Ovary (tissue), 9 donors: ENCODE measurements around the gene AGO3. TPM values are rescaled to one million over a fixed set of nuclear protein-coding genes. Genes with fewer than 3 reads are reported as not detected.

Source experiments
- DNase-seq, 5 donors: peaks; one replicate each; pipeline ENCODE4 v3.0.0-alpha.2; 2019 to 2020
- H3K27ac ChIP-seq, 2 donors: fragments of 200-600 bp; one replicate each; pipeline versions ENCODE4 v1.5.1 to v1.8.0; 2019 to 2022
- H3K27me3 ChIP-seq: fragments of 200-600 bp; one replicate; pipeline ENCODE4 v1.8.0; 2022
- H3K36me3 ChIP-seq: fragments of 200-600 bp; sonication (generic); one replicate; pipeline ENCODE4 v1.5.1; 2019
- H3K4me1 ChIP-seq: one replicate; pipeline ENCODE4 v1.8.1; 2013; ENCODE audit warnings: mild to moderate bottlenecking, moderate library complexity; ENCODE audit not compliant: insufficient read depth
- H3K4me3 ChIP-seq: fragments of 200-600 bp; sonication (generic); one replicate; pipeline ENCODE4 v1.5.1; 2017
- H3K9me3 ChIP-seq, 2 donors: fragments of 200-600 bp in 1 of 2; sonication (generic) in 1 of 2; one replicate each; pipeline versions ENCODE4 v1.5.1 to v1.8.1; 2013 to 2019; ENCODE audit warnings: mild to moderate bottlenecking in 1 of 2, moderate library complexity in 1 of 2
- EP300 ChIP-seq: sonication (generic); formaldehyde crosslinking; IDR thresholded peaks from one replicate; pipeline ENCODE4 v1.6.1; 2017; ENCODE audit warnings: antibody characterized with exemption
- POLR2A ChIP-seq: fragments of 450-650 bp; IDR thresholded peaks from one replicate; pipeline ENCODE4 v1.6.1; 2017; ENCODE audit warnings: antibody characterized with exemption, mild to moderate bottlenecking, moderate library complexity
- WGBS, 3 donors: extraction: QIAGEN DNeasy Blood & Tissue Kit in 1 of 3; methylation state at CpG; one replicate each; pipeline versions ENCODE4 v1.1.5 to v1.1.7; 2013 to 2017; 5-methylcytosine and 5-hydroxymethylcytosine counted together
- intact Hi-C, 4 donors: fragments of 100-400 bp; cut with DNase I; formaldehyde crosslinking; loops; one replicate each; pipeline versions ENCODE4 v1.11.0 to v1.15.1; 2022 to 2023
- polyA plus RNA-seq, 2 donors: library from polyadenylated mRNA; stranded (reverse); fragments of 200-250 nt in 1 of 2; fragments of 350-450 nt in 1 of 2; fragmentation: Illumina TruSeq in 1 of 2; extraction: RNeasy Lipid Tissue Mini Kit (QIAGEN cat#74804) in 1 of 2; gene quantifications; one replicate each; pipeline ENCODE4 v1.2.3, GENCODE V29; 2013 to 2014
- total RNA-seq, 7 donors: library from RNA; depleted of rRNA in 2 of 7; stranded (reverse); fragments of >200 nt in 2 of 7; fragmentation: NEBNext Ultra II Directional in 3 of 7; extraction: Animal tissue kit (Norgen Biotek cat#: 25700) in 3 of 7; gene quantifications; one replicate each; pipeline versions ENCODE4 v1.1.0 to v1.2.4, GENCODE V29; 2016 to 2023
- TF ChIP-seq, protein P1 (sequence below), 3 donors: fragments of 450-650 bp in 2 of 3; fragments of 200-600 bp in 1 of 3; IDR thresholded peaks; one replicate each; pipeline versions ENCODE4 v1.5.1 to v1.8.0; 2016 to 2022; ENCODE audit warnings: antibody characterized with exemption in 3 of 3, mild to moderate bottlenecking in 1 of 3
- donor health status: DM: no; HTN: no; CAD: no; lungs with moderate emphysema.
- donor health status: DM: no; HTN: no; CAD: no.
- donor health status: Bipolar disorder and iron deficiency.
- donor health status: DM: yes; HTN: yes; CAD: no.
- donor health status: DM: no; HTN: no; CAD: no.
- donor health status: DM: yes; HTN: yes; CAD: no.

AGO3 gene
- total and polyA plus RNA-seq, 9 donors, result 3.8 to 44.1 (median 30.7) TPM

DNA sequence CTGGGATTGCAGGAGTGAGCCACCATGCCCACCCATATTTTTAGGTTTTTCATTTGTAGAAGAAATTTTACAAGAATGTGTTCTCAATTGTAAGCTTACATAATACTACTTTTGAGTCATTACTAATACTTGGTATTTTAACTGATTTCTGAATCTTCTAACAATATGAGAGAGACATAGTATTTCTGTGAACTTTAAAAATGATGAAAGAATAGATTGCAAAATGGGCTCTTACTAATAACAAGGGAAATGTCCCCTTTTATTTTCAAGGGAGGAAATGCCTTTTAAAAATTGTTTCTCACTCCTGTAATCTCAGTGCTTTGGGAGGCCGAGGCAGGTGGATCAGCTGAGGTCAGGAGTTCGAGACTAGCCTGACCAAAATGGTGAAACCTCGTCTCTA is 5.9 kb downstream of the AGO3 start:
- DNase-seq, result no peak
- Histone ChIP-seq H3K27me3 (no peaks in the 10 kb centered on the region), H3K36me3 (no peaks in the 10 kb centered on the region), H3K4me3 (no peak overlapping the region), H3K4me1 (peaks cover 2% of the 10 kb centered on the region), H3K27ac (no peak overlapping the region), H3K9me3 (no peaks in the 10 kb centered on the region)
- intact Hi-C loops, result no loop called here
- TF ChIP-seq POLR2A (no peak), EP300 (no peak)
- TF ChIP-seq, protein P1, sequence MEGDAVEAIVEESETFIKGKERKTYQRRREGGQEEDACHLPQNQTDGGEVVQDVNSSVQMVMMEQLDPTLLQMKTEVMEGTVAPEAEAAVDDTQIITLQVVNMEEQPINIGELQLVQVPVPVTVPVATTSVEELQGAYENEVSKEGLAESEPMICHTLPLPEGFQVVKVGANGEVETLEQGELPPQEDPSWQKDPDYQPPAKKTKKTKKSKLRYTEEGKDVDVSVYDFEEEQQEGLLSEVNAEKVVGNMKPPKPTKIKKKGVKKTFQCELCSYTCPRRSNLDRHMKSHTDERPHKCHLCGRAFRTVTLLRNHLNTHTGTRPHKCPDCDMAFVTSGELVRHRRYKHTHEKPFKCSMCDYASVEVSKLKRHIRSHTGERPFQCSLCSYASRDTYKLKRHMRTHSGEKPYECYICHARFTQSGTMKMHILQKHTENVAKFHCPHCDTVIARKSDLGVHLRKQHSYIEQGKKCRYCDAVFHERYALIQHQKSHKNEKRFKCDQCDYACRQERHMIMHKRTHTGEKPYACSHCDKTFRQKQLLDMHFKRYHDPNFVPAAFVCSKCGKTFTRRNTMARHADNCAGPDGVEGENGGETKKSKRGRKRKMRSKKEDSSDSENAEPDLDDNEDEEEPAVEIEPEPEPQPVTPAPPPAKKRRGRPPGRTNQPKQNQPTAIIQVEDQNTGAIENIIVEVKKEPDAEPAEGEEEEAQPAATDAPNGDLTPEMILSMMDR (IDR thresholded peaks at IDR 0.05), result no peak
- WGBS, 3 donors, result 94 to 99% (median 95%) methylated on average over 3 of the region's 3 CpGs

DNA sequence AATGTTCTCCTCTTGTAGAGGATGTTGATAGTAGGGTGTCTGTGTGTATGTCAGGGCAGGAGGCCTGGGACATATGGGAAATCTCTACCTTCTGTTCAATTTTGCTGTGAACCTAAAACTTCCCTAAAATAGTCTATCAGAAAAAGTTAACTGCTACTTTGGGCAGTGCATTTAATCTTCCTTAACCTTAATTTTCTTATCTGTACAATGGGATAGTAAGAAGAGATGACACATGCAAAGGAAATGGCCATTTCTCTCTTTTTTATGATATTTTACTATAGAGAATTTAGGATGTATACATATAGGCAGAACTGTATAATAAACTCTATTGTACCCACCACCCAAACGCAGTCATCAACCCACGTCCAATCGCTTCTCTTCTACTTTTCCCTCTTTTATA is 8.6 kb downstream of the AGO3 start:
- intact Hi-C loops, result no loop called here
- Histone ChIP-seq H3K27ac (no peak overlapping the region), H3K4me3 (no peak overlapping the region), H3K36me3 (no peaks in the 10 kb centered on the region), H3K4me1 (peaks cover 5% of the 10 kb centered on the region), H3K9me3 (no peaks in the 10 kb centered on the region), H3K27me3 (no peaks in the 10 kb centered on the region)
- 94 to 99% (median 97%) methylated on average over 3 of the region's 3 CpGs for WGBS, 3 donors
- DNase-seq, result no peak
- TF ChIP-seq EP300 (no peak), POLR2A (no peak)
- TF ChIP-seq, protein P1 (IDR thresholded peaks at IDR 0.05), result no peak

DNA sequence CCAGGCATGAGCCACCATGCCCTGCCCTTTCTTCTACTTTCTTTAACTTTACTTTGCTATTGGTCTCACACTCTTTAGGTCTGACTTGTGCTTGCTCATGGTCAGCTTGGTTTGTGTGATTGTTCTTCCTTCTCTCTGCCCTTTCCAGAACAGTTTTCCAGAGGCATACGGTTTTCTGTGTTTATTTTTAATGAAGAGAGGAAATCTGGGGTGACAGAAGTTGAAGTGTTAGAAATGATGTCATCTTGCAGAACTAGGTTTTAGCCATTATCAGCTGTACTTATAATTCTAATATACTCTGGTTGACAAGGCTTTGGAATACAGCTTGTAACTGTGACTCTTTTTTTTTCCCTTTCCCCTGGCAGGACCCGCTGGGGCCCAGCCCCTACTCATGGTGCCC is 14.4 kb downstream of the AGO3 start:
- no peak for DNase-seq
- 52 to 62% (median 55%) methylated on average over 2 of the region's 2 CpGs for WGBS, 3 donors
- Histone ChIP-seq H3K9me3 (no peaks in the 10 kb centered on the region), H3K27ac (no peak overlapping the region), H3K27me3 (no peaks in the 10 kb centered on the region), H3K4me1 (peaks cover 7% of the 10 kb centered on the region), H3K4me3 (no peak overlapping the region), H3K36me3 (no peaks in the 10 kb centered on the region)
- TF ChIP-seq, protein P1 (IDR thresholded peaks at IDR 0.05), result no peak
- TF ChIP-seq POLR2A, result no peak
- no peak for TF ChIP-seq EP300
- intact Hi-C loops, result no loop called here

DNA sequence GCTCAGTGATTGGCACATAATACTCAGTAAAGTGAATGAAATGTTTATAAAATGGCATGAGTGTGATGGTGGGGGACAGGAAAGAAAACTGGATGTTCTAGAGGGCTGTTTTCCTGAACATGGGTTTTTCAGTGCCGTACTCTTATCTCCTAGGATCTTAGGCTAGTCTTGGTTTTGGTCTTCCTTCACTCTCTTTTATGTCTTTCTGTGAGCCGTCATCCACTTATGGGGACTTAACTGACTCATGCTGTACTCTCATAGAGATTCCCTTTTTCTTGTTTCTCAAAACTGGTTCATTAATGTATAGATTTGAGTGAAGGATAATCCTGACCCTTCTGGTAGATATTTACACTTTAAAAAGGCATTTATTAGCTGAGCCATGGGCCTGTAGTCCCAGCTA is 16.6 kb downstream of the AGO3 start:
- Histone ChIP-seq H3K4me3 (no peak overlapping the region), H3K9me3 (no peaks in the 10 kb centered on the region), H3K4me1 (peaks cover 5% of the 10 kb centered on the region), H3K36me3 (no peaks in the 10 kb centered on the region), H3K27ac (no peak overlapping the region), H3K27me3 (no peaks in the 10 kb centered on the region)
- no peak for DNase-seq
- intact Hi-C loops, result no loop called here
- TF ChIP-seq POLR2A, result no peak
- TF ChIP-seq EP300, result no peak
- TF ChIP-seq, protein P1 (IDR thresholded peaks at IDR 0.05), result no peak
- 88 to 96% (median 95%) methylated on average over 2 of the region's 2 CpGs for WGBS, 3 donors

DNA sequence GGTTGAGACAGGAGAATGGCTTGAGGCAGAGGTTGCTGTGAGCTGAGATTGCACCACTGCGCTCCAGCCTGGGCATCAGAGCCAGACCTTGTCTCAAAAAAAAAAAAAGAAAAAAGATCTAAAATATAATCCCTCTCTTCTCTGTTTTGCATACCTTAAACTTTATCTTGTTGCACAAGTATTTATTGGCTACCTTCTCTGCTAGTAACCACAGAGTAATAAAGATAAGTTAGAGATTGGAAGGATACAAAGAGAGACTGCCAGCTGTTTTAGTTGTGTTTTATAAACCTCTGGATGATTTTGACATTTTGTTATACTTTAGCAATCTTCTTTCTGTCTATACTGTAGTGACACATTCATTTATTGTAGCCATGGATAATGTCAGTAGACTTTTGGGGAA is 27.7 kb downstream of the AGO3 start:
- 18 to 74% (median 36%) methylated on average over 1 of the region's 1 CpG for WGBS, 3 donors
- H3K36me3 ChIP-seq, result no peaks in the 10 kb centered on the region
- H3K4me3 ChIP-seq, result no peak overlapping the region
- no peaks in the 10 kb centered on the region for H3K27me3 ChIP-seq
- H3K4me1 ChIP-seq, result peaks cover 1% of the 10 kb centered on the region
- no peak for TF ChIP-seq POLR2A
- TF ChIP-seq EP300, result no peak
- TF ChIP-seq, protein P1 (IDR thresholded peaks at IDR 0.05), result no peak
- DNase-seq, result no peak
- intact Hi-C loops, result no loop called here
- H3K9me3 ChIP-seq, result no peaks in the 10 kb centered on the region
- no peak overlapping the region for H3K27ac ChIP-seq
